Hematopoietic multipotent progenitor cell treated with erythropoietin and hydrocortisone succinate and interleukin-3 and kit ligand, for 17 days (in vitro differentiated cells): ENCODE data around the gene EXOC1L.

Source experiments
- DNase-seq: peaks from one replicate; pipeline ENCODE4 v3.0.0-alpha.2; 2015; ENCODE audit warnings: low spot score

The EXOC1L gene

GRCh38 chr4:55884093-55884850, 64.7 kb downstream of the EXOC1L start:
- no peak for DNase-seq

- DNase-seq: no peak
Measured at GRCh38 chr4:55884851-55885219, 65.2 kb downstream of the EXOC1L start.
